HG03139 (cell line): ENCODE measurements around the gene XNDC1N.
"Not testable (repeated sequence)": the region's sequence is repeated elsewhere in the genome, so short reads cannot be mapped to it uniquely, and the experiment has no call there.

Experiments used
- ATAC-seq: cut with Tn5 transposase; IDR thresholded peaks from one replicate; pipeline ENCODE4 v1.9.1; 2021; ENCODE audit not compliant: unreplicated experiment

XNDC1N gene

GRCh38 chr11:71933141-71933933, 4.9 kb upstream of the XNDC1N start:
- no peak for ATAC-seq

- ATAC-seq: no peak
Measured at GRCh38 chr11:71931245-71931602, 2.8 kb upstream of the XNDC1N start.

- no peak for ATAC-seq
Measured at GRCh38 chr11:71930556-71931244, 2.3 kb upstream of the XNDC1N start.

- ATAC-seq: no peak
Measured at GRCh38 chr11:71929491-71929890, 1.1 kb upstream of the XNDC1N start.

- ATAC-seq: peak; percentile 58
Measured at GRCh38 chr11:71928737-71929443, 496 bp upstream of the XNDC1N start, which contains the start of gene RNF121. Gene RNF121 (plus strand): TSS chr11:71929046. CDS start chr11:71929062, 16 bp downstream.

- no peak for ATAC-seq
Measured at GRCh38 chr11:71917646-71918140, 10.7 kb downstream of the XNDC1N start.

- no peak for ATAC-seq
Measured at GRCh38 chr11:71914617-71915189, 13.7 kb downstream of the XNDC1N start.

- no peak for ATAC-seq
Measured at GRCh38 chr11:71913756-71914526, 14.5 kb downstream of the XNDC1N start.

- ATAC-seq: not testable (repeated sequence)
Measured at GRCh38 chr11:71911986-71912340, 16.4 kb downstream of the XNDC1N start.

GRCh38 chr11:71911321-71911985, 16.9 kb downstream of the XNDC1N start:
- ATAC-seq: not testable (repeated sequence)

GRCh38 chr11:71910775-71911174, 17.6 kb downstream of the XNDC1N start:
- ATAC-seq: not testable (repeated sequence)

- ATAC-seq: no peak
Measured at GRCh38 chr11:71908218-71908617, 20.2 kb downstream of the XNDC1N start.

GRCh38 chr11:71901137-71901536, 27.3 kb downstream of the XNDC1N start:
- ATAC-seq: not testable (repeated sequence)

- ATAC-seq: no peak
Measured at GRCh38 chr11:71895961-71896360, 32.4 kb downstream of the XNDC1N start.

GRCh38 chr11:71889181-71889872, 39.1 kb downstream of the XNDC1N start:
- not testable (repeated sequence) for ATAC-seq

GRCh38 chr11:71888335-71889010, 39.9 kb downstream of the XNDC1N start:
- ATAC-seq: not testable (repeated sequence)

- ATAC-seq: not testable (repeated sequence)
Measured at GRCh38 chr11:71885806-71886205, 42.6 kb downstream of the XNDC1N start.
